GM23338 (cell line): ENCODE measurements around the gene KIRREL3. TPM values are rescaled to one million over a fixed set of nuclear protein-coding genes. Genes with fewer than 3 reads are reported as not detected.

Experiments used
- ATAC-seq: fragments of 200-7000 bp; cut with Tn5 transposase; 3 replicates; pipeline ENCODE4 v1.9.1; 2020
- DNase-seq: peaks from one replicate; pipeline ENCODE4 v3.0.0-alpha.2; 2015; ENCODE audit warnings: low spot score
- H2AFZ ChIP-seq: fragments of 200-600 bp; sonication (generic); 2 replicates; pipeline ENCODE4 v1.8.0; 2016; ENCODE audit warnings: antibody characterized with exemption, mild to moderate bottlenecking, moderate library complexity
- H3F3A ChIP-seq: fragments of 200-600 bp; sonication (generic); replicated peaks from 2 replicates; pipeline ENCODE4 v1.8.0; 2017; ENCODE audit warnings: antibody characterized with exemption, mixed run types, low read depth
- H3K27ac ChIP-seq: fragments of 200-600 bp; sonication (generic); 2 replicates; pipeline ENCODE4 v1.6.1; 2016; ENCODE audit warnings: low read depth
- H3K27me3 ChIP-seq: fragments of 200-600 bp; sonication (generic); 2 replicates; pipeline ENCODE4 v1.8.0; 2016; ENCODE audit warnings: mild to moderate bottlenecking, mixed run types, moderate library complexity; ENCODE audit not compliant: insufficient read depth
- H3K36me3 ChIP-seq: fragments of 200-600 bp; sonication (generic); 2 replicates; pipeline ENCODE4 v1.8.0; 2016; ENCODE audit warnings: mild to moderate bottlenecking; ENCODE audit not compliant: insufficient read depth
- H3K4me1 ChIP-seq: fragments of 200-600 bp; sonication (generic); 2 replicates; pipeline ENCODE4 v1.8.0; 2016; ENCODE audit warnings: mild to moderate bottlenecking, moderate library complexity; ENCODE audit not compliant: insufficient read depth
- H3K4me2 ChIP-seq: fragments of 200-600 bp; sonication (generic); 2 replicates; pipeline ENCODE4 v1.7.1; 2017; ENCODE audit warnings: mixed run types
- H3K4me3 ChIP-seq: fragments of 200-600 bp; sonication (generic); 2 replicates; pipeline ENCODE4 v1.6.1; 2016; ENCODE audit warnings: mixed run types
- H3K79me2 ChIP-seq: fragments of 200-600 bp; sonication (generic); replicated peaks from 2 replicates; pipeline ENCODE4 v1.8.0; 2017; ENCODE audit warnings: mild to moderate bottlenecking; ENCODE audit not compliant: insufficient read depth
- H3K9me2 ChIP-seq: fragments of 200-600 bp; sonication (generic); 2 replicates; pipeline ENCODE4 v1.8.0; 2017; ENCODE audit not compliant: insufficient read depth
- H4K20me1 ChIP-seq: fragments of 200-600 bp; sonication (generic); replicated peaks from 2 replicates; pipeline ENCODE4 v1.8.0; 2017; ENCODE audit warnings: mild to moderate bottlenecking; ENCODE audit not compliant: insufficient read depth
- H3K27ac Mint-ChIP-seq: 2 replicates; pipeline ENCODE4 v1.8.0; 2020; ENCODE audit warnings: inconsistent platforms, mild to moderate bottlenecking, moderate library complexity, mixed read lengths
- H3K27me3 Mint-ChIP-seq: 3 replicates; pipeline ENCODE4 v1.8.0; 2022; ENCODE audit warnings: low read depth, mild to moderate bottlenecking, moderate library complexity, mixed read lengths, inconsistent platforms; ENCODE audit not compliant: insufficient read depth, poor library complexity
- H3K36me3 Mint-ChIP-seq: 3 replicates; pipeline ENCODE4 v1.8.0; 2021; ENCODE audit warnings: low read depth, mild to moderate bottlenecking, inconsistent platforms, moderate library complexity, mixed read lengths
- H3K4me1 Mint-ChIP-seq: 3 replicates; pipeline ENCODE4 v1.8.0; 2020; ENCODE audit warnings: mild to moderate bottlenecking, inconsistent platforms, mixed read lengths
- H3K4me3 Mint-ChIP-seq: 3 replicates; pipeline ENCODE4 v1.8.0; 2021; ENCODE audit warnings: moderate library complexity, mild to moderate bottlenecking, inconsistent platforms, mixed read lengths
- H3K9me3 Mint-ChIP-seq: 3 replicates; pipeline ENCODE4 v1.8.0; 2020; ENCODE audit warnings: moderate library complexity, mild to moderate bottlenecking, inconsistent platforms, mixed read lengths
- EZH2 ChIP-seq: fragments of 200-600 bp; sonication (generic); IDR thresholded peaks from one replicate; pipeline ENCODE4 v1.8.0; 2017; ENCODE audit warnings: antibody characterized with exemption, mild to moderate bottlenecking, low read depth; ENCODE audit not compliant: unreplicated experiment
- EZH2phosphoT487 ChIP-seq: fragments of 200-600 bp; sonication (generic); IDR thresholded peaks from one replicate; pipeline ENCODE4 v1.8.1; 2018; ENCODE audit warnings: antibody characterized with exemption; ENCODE audit not compliant: unreplicated experiment
- JUNB ChIP-seq: IDR thresholded peaks from one replicate; pipeline ENCODE4 v1.6.1; 2016; ENCODE audit warnings: antibody characterized with exemption; ENCODE audit not compliant: unreplicated experiment
- POLR2AphosphoS5 ChIP-seq: IDR thresholded peaks from 2 replicates; pipeline ENCODE4 v1.6.1; 2016; ENCODE audit warnings: antibody characterized with exemption, low read depth
- STAT1 ChIP-seq: IDR thresholded peaks from one replicate; pipeline ENCODE4 v1.6.1; 2016; ENCODE audit warnings: antibody characterized with exemption; ENCODE audit not compliant: unreplicated experiment
- ZNF114 ChIP-seq: fragments of 250-450 bp; sonication (Bioruptor Pico); IDR thresholded peaks from 2 replicates; pipeline ENCODE4 v1.5.0; 2020; ENCODE audit warnings: mild to moderate bottlenecking, moderate library complexity
- polyA plus RNA-seq: library from polyadenylated mRNA; unstranded; fragments of >200 nt; fragmentation: Nextera tagmentation; extraction: Ambion mirVana; gene quantifications from 2 replicates; pipeline ENCODE4 v1.2.1, GENCODE V29; 2016
- total RNA-seq: library from RNA; depleted of rRNA; stranded (reverse); fragments of >200 nt; shearing (Covaris generic); gene quantifications from 2 replicates; pipeline ENCODE4 v1.2.3, GENCODE V29; 2014
- TF ChIP-seq, protein P1 (sequence below), 2 experiments: fragments of 200-600 bp in 1 of 2; sonication (generic) in 1 of 2; conservative IDR thresholded peaks; 2 replicates each; pipeline versions ENCODE4 v1.5.1 to v1.6.1; 2016 to 2017; ENCODE audit warnings: antibody characterized with exemption in 2 of 2, low read depth in 2 of 2, mild to moderate bottlenecking in 2 of 2, moderate library complexity in 1 of 2
- TF ChIP-seq, protein P2 (sequence below): IDR thresholded peaks from one replicate; pipeline ENCODE4 v1.6.1; 2018; ENCODE audit warnings: antibody characterized with exemption; ENCODE audit not compliant: unreplicated experiment

Gene KIRREL3
- total and polyA plus RNA-seq, 2 experiments from 2014 or later = 0.13 to 1.5 TPM

DNA sequence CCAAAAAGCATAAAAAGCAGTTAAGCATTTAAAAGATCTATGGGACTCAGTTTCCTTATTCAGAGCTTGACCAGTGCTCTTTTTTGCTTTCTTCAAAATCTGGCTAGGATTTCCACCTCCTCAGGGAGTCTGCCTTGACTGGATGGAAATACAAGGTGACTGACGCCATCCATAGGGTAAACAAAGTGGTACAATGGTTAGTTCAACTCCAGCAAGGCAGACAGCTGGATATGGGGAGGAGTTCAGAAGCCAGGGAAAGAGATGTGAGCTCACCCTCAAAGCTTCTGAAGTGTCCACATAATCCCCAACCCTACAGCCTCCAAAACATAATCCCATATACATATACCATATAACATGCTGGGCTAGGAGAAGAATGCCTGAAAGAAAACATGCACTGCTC, 52.0 kb downstream of the KIRREL3 start:
- no peak for DNase-seq

DNA sequence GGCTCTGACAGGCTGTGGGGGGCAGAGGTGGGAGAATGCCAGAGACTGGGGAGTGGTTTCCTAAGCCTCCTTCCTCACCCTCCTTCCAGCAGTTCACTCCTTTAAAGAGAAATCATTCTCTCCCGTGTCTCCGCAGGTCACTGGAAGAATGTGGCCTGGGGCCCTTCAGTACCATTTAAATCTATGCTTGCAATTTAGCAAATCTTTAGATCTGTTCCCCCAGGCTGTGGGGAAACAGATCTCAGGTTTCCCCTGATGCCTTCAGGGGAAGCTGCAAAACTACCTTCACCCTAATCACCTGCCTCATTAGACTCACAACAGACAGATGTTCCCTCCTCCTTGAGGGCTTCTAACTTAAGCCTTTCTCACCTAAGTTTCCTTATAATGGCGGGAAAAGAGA, 55.3 kb downstream of the KIRREL3 start:
- no peaks in the 10 kb centered on the region for H3K27me3 ChIP-seq
- H3K27me3 Mint-ChIP-seq = no peaks in the 10 kb centered on the region
- no peak overlapping the region for H3K27ac Mint-ChIP-seq
- TF ChIP-seq EZH2 = no peak
- H3K36me3 Mint-ChIP-seq = no peaks in the 10 kb centered on the region
- H3K4me1 ChIP-seq = no peaks in the 10 kb centered on the region
- DNase-seq (peak; percentile 6), ATAC-seq (peak; percentile 31; the same call in 1 of the 3 replicates)
- no peak overlapping the region for H3K27ac ChIP-seq
- no peaks in the 10 kb centered on the region for H3K9me2 ChIP-seq
- no peak overlapping the region for H3K4me3 Mint-ChIP-seq
- no peaks in the 10 kb centered on the region for H3K9me3 Mint-ChIP-seq
- no peaks in the 10 kb centered on the region for H3K36me3 ChIP-seq
- H3K4me3 ChIP-seq = no peak overlapping the region
- no peaks in the 10 kb centered on the region for H4K20me1 ChIP-seq
- no peak overlapping the region for H3K4me2 ChIP-seq
- no peak overlapping the region for H2AFZ ChIP-seq
- H3K4me1 Mint-ChIP-seq = peaks cover 15% of the 10 kb centered on the region
- no peaks in the 10 kb centered on the region for H3F3A ChIP-seq
- no peaks in the 10 kb centered on the region for H3K79me2 ChIP-seq

More for the DNA sequence above, 52.0 kb downstream of the KIRREL3 start:
- Histone ChIP-seq H3K27ac (no peak overlapping the region), H3F3A (no peaks in the 10 kb centered on the region), H2AFZ (no peak overlapping the region), H3K9me2 (no peaks in the 10 kb centered on the region), H4K20me1 (no peaks in the 10 kb centered on the region), H3K4me1 (no peaks in the 10 kb centered on the region), H3K36me3 (no peaks in the 10 kb centered on the region), H3K27me3 (no peaks in the 10 kb centered on the region), H3K4me3 (no peak overlapping the region), H3K4me2 (no peak overlapping the region), H3K79me2 (no peaks in the 10 kb centered on the region)
- Mint-ChIP-seq H3K27me3 (peaks cover 2% of the 10 kb centered on the region), H3K4me1 (peaks cover 9% of the 10 kb centered on the region), H3K9me3 (no peaks in the 10 kb centered on the region), H3K36me3 (no peaks in the 10 kb centered on the region), H3K4me3 (no peak overlapping the region), H3K27ac (no peak overlapping the region)
- TF ChIP-seq ZNF114 (CRISPR knock-in tag) (no peak), JUNB (no peak), EZH2phosphoT487 (no peak), STAT1 (no peak), POLR2AphosphoS5 (no peak)
- TF ChIP-seq, protein P1, sequence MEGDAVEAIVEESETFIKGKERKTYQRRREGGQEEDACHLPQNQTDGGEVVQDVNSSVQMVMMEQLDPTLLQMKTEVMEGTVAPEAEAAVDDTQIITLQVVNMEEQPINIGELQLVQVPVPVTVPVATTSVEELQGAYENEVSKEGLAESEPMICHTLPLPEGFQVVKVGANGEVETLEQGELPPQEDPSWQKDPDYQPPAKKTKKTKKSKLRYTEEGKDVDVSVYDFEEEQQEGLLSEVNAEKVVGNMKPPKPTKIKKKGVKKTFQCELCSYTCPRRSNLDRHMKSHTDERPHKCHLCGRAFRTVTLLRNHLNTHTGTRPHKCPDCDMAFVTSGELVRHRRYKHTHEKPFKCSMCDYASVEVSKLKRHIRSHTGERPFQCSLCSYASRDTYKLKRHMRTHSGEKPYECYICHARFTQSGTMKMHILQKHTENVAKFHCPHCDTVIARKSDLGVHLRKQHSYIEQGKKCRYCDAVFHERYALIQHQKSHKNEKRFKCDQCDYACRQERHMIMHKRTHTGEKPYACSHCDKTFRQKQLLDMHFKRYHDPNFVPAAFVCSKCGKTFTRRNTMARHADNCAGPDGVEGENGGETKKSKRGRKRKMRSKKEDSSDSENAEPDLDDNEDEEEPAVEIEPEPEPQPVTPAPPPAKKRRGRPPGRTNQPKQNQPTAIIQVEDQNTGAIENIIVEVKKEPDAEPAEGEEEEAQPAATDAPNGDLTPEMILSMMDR (conservative IDR thresholded peaks at IDR 0.05; ENCODE audit: low read depth in 2 of 2) = peak; percentile 9 to 41; a peak in 2 of 4 replicates
- TF ChIP-seq, protein P2, sequence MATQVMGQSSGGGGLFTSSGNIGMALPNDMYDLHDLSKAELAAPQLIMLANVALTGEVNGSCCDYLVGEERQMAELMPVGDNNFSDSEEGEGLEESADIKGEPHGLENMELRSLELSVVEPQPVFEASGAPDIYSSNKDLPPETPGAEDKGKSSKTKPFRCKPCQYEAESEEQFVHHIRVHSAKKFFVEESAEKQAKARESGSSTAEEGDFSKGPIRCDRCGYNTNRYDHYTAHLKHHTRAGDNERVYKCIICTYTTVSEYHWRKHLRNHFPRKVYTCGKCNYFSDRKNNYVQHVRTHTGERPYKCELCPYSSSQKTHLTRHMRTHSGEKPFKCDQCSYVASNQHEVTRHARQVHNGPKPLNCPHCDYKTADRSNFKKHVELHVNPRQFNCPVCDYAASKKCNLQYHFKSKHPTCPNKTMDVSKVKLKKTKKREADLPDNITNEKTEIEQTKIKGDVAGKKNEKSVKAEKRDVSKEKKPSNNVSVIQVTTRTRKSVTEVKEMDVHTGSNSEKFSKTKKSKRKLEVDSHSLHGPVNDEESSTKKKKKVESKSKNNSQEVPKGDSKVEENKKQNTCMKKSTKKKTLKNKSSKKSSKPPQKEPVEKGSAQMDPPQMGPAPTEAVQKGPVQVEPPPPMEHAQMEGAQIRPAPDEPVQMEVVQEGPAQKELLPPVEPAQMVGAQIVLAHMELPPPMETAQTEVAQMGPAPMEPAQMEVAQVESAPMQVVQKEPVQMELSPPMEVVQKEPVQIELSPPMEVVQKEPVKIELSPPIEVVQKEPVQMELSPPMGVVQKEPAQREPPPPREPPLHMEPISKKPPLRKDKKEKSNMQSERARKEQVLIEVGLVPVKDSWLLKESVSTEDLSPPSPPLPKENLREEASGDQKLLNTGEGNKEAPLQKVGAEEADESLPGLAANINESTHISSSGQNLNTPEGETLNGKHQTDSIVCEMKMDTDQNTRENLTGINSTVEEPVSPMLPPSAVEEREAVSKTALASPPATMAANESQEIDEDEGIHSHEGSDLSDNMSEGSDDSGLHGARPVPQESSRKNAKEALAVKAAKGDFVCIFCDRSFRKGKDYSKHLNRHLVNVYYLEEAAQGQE = no peak
- no peak for ATAC-seq
